NT2/D1 (cell line): Measurements from ENCODE around the gene ATXN1.

Source experiments
- SUZ12 ChIP-seq: IDR thresholded peaks from 2 replicates; pipeline ENCODE4 v1.6.1; 2011; ENCODE audit not compliant: insufficient read length, insufficient read depth; ENCODE audit errors: extremely low read depth
- YY1 ChIP-seq: IDR thresholded peaks from 2 replicates; pipeline ENCODE4 v1.6.1; 2011; ENCODE audit not compliant: insufficient read length, insufficient read depth
- ZNF274 ChIP-seq: IDR thresholded peaks from 2 replicates; pipeline ENCODE4 v1.6.1; 2011; ENCODE audit warnings: mild to moderate bottlenecking, low read depth, low read length

DNA sequence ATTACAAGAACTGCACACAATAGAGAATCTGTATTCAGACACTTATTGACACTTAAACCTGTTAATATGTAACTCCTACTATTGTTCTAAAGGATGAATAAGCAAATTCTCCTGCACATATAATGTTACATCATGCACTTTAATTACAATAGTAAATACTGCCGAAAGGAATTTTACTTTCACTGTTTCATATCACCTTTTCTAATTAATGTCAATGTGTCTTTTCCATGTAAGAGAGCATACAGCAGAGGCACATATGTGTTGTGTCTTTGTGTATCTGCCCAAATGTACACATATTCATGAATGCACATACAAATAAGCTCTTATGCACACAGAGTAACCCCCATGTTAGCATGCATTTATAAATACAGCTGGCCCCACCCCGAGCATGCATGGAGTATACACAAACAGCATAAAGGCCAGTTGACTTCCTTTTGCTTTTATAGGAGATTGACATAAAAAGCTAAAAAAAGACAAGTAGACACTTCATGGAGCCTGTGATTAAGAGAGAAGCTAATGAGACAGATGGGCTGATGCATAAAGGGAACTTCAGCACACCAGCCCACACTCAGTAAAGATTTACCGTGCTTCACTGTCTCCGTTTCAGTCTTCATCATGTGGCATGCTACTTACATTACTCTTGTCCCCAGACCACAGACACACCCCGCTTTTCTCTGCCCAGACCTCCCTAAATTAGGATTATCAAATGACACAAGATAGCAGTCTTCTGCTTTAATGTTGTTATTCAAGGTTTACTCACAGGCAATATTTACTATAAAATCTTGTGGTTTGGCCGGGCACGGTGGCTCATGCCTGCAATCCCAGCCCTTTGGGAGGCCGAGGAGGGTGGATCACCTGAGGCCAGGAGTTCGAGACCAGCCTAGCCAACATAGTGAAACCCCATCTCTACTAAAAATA, 184.6 kb downstream of the ATXN1 start:
- TF ChIP-seq ZNF274 (no peak), YY1 (no peak), SUZ12 (no peak)
